NCI-H526 treated with DMSO at 0.1 percent for 48 hours (cell line): Measurements from ENCODE around the gene ORM2.

Experiments
- DNase-seq: peaks from one replicate; lab custom pipeline; 2025; lab: John Stamatoyannopoulos, UW

The ORM2 gene

DNA sequence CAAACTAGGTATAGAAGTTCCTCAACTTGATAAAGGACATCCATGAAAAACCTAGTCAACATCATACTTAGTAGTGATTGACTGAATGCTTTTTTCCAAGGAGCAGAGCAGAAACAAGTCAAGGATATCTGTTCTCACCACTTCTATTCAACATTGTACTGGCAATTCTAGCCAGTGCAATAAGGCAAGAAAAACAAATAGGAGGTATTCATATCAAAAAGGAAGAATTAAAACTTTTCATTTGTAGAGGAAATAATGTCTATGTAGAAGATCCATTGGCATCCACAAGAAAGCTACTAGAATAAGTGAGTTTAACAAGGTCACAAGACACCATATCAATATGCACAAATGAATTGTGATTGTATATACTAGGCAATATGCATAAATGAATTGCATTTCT is 35.0 kb upstream of the ORM2 start:
- no peak for DNase-seq

DNA sequence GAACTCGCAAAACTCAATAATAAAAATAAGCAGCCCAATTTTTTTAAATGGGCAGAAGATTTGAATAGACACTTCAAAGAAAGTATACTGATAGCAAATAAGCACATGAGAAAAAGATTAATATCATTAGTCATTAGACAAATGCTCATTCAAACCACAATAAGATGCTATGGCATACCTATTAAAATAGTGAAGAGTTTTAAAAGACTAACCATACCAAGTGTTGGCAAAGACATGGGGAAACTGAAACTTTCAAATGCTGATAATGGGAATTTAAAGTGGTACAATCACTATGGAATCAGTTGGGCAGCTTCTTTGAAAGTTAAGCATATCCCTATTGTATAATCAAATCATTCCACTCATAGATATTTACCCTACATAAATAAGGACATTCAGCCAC is 33.3 kb upstream of the ORM2 start:
- DNase-seq: no peak

GRCh38 chr9:114299286-114300152 is 30.1 kb upstream of the ORM2 start:
- DNase-seq: no peak

GRCh38 chr9:114300153-114300845 is 29.4 kb upstream of the ORM2 start:
- DNase-seq: no peak

DNA sequence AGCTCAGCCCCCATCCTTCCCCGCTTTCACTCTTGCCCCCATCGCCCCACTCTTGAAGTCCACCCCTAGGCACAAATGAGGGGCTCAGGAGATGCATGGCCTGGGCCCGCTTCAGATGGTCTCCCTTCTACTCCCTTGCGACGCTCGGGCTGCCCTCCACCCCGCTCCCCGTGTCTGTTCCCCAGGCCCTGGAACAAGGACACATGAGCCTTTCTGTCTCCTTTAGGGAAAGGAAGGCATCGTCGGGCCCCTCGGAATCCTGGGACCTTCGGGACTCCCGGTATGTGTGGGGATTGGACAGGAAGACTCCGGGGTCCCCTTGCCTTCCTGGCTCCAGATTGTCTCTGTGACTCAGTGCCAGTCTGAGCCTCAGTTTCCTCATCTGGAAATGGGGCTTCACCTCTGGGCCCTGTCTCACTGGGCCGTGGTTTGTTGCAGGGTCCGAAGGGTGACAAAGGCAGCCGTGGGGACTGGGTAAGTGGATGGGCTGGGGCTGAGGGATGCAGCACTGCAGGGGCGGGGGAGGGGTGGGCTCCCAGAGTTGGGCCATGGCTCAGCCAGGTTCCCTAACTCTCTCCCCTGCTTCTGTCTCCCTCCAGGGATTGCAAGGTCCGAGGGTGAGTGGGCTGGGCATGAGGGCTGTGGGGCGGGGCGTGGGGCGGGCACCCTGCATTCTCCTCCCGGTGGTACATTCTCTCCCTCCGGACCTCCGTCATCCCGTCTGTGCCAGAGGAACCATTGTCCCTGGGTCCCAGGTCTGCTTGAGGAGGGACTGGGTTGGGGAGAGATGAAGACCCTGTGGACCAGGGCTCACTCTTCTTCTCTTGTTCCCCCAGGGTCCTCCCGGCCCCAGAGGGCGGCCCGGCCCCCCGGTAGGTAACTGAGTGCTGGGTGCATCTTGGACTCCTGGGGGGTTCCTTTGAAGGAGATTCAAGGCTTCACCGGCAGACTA is 28.5 kb upstream of the ORM2 start:
- DNase-seq: no peak

DNA sequence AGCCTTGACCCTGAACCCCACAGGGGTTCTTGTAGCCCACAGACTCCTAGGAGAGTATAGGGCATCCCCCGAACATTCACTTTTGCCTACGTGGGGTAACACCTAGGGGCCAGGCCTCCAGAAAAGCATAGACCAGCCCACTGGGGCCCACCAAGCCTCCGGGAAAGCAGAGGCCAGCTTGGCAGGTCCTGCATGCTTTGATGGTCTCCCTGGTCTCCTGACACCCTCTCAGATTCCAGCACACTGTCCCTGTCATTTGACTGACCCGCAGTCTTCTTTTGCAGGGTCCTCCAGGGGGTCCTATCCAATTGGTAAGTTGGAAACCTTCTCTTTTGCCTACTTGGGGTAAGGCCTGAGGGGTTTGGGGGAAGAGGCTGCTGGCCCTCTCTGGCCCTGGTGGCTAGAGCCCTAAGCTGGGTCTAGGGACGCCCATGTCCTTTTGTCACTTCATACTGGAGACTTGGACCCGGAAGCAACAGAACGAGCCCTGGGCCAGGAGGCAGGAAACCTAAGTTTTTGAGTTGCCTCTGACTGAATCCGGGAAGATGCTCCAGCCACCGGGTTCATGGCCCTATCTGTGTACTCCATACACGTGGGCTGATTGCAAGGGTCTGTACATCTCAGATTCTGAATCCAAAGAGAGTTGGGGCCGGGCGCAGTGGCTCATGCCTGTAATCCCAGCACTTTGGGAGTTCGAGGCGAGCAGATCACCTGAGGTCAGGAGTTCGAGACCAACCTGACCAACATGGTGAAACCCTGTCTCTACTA is 27.7 kb upstream of the ORM2 start:
- no peak for DNase-seq

GRCh38 chr9:114302727-114303126 is 26.9 kb upstream of the ORM2 start:
- DNase-seq: no peak

DNA sequence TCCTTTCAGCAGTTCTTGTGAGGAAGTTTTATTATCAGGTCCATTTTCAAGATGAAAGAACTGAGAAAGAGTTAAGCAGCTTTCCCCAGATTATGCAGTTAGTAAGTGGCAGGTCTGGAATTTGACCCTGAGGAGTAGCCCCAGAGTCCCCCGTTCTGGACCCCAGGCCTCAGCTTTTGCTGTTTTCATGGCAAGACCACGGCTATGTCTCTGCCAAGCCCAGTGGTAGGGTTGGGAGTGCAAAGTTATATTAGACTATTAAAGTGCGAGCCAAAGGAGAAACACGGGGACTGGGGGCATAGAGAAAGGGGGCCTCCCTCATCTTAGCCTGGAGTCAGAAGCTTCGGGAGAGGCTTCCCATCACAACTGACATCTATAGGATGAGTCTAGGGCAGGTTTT is 26.1 kb upstream of the ORM2 start:
- no peak for DNase-seq

DNA sequence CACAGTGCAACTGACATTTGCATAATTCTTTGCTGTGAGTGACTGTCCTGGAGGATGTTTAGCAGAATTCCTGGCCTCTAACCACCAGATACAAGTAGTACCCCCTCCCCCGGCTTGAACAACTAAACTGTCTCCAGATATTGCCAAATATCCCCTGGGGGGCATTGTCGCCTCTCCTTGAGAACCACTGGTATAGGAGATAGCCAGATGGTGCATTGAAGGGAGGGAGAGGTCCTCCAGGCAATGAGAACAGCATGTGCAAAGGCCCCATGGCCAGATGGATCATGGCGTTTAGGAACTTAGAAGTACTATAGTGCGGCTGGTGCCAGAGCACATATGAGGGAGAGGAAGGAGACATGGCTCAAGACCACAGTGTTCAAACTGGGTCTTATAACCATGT is 25.7 kb upstream of the ORM2 start:
- no peak for DNase-seq

- no peak for DNase-seq
Observed at GRCh38 chr9:114304416-114305188, 25.1 kb upstream of the ORM2 start.

DNA sequence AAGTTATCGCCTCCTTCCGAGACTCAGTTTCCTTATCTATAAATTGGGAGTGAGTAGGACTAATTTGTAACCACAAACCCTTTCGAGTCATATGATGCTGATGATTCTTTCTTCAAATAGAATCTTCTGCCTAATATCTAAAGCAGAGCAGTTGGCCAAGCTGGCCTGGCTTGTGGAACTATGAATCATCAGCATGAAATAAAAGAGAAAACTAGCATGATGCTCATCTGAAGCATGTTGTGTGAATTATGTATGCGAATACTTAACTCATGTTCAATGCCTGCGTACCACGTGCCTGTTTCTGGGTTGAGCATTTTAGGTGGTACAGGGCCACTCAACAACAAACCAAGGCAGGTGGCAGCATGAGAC is 21.8 kb upstream of the ORM2 start:
- DNase-seq: no peak

GRCh38 chr9:114308361-114308950 is 21.2 kb upstream of the ORM2 start:
- DNase-seq: no peak

- DNase-seq: no peak
Observed at GRCh38 chr9:114309096-114309495, 20.6 kb upstream of the ORM2 start.

GRCh38 chr9:114310471-114311450 is 18.9 kb upstream of the ORM2 start:
- DNase-seq: no peak

DNA sequence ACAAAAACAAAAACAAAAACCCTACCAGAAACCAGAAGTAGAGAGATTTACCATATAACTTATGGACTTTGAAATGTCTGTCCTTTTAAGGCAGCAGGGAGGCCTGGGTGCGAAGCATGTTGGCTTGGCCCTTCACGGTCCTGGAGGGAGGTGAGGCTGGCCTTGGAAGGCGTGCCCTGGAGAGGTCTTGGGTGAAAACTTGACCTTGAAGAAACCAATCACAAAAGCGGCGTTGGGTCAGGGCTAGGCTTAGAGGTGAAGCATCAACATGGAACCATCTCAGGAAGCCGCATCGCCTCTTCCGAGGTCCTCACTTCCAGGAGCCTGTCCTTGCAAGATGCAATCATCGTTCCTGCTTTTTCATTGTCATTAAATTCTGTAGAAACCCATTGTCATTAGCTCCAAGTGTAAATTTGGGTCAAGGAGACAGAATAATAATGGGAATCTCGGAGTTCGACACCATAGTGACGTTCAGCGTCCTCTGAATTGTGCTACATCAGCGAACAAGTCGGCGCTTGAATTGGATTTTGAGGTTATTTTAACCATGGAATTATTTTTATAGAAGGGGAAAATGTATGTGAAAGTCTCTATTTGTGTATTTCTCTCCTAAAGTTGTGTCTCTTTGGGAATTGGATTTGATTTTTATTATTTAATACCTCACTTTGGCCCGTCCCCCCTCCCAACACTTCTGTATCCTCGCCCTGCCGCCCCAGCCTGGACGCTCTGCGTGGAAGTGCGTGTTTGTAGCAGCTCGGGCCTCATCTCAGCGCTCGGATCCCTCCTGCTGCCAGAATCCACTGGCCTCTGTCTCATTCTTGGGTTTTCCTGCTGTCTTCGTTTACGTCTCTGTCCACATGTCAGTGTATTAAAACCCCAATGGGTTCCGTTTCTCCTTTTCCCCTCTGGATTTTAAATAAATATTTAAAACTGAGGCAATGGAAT is 17.8 kb upstream of the ORM2 start:
- no peak for DNase-seq

- DNase-seq: no peak
Observed at GRCh38 chr9:114312513-114312875, 17.2 kb upstream of the ORM2 start.

DNA sequence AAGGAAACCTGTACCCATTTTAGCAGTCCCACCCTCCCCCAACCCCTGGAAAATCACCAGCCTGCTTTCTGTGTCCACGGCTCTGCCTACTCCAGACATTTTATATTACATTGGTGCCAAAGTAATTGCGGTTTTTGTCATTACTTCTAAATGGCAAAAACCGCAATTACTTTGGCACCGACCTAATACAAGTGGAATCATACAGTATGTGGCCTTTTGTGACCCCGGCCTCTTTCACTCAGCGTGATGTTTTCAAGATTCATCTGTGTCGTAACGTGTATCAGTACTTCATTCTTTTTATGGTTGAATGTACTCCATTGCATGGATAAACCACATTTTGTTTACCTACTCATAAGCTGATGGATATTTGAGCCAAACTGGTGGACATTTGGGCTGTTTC is 16.5 kb upstream of the ORM2 start:
- no peak for DNase-seq

DNA sequence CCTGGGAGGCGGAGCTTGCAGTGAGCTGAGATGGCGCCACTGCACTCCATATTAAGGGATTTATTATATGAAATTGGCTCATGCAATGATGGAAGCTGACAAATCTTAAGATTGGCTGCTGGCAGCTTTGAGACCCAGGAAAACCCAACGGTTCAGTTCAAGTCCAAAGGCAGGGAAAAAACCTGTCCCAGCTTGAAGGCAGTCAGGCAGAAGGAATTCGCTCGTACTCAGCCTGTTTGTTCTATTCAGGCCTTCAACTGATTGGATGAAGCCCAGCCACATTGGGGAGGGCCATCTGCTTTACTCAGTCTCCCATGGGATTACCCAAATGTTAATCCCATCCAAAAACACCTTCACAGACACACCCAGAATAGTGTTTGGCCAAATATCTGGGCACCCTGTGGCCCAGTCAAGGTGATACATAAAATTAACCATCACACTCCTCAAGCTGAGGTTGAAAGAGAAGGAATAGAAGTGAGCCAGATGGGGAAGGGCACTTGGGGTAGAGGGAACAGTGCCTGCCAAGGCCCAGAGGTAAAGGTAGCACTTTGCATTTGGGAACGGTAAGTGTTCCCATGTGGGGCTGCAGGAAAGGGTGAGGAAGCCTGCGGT is 15.3 kb upstream of the ORM2 start:
- DNase-seq: no peak
